Activated B cell treated with CpG ODN at 0.5 μM for 24 hours (primary cell): ENCODE results near the gene CLCA1. TPM values are rescaled to one million over a fixed set of nuclear protein-coding genes. Genes with fewer than 3 reads are reported as not detected.

Experiments
- ATAC-seq: fragments of 200-7000 bp; cut with Tn5 transposase; one replicate; pipeline ENCODE4 v1.10.0; 2021; ENCODE audit warnings: low read depth, mild to moderate bottlenecking, moderate library complexity
- CTCF ChIA-PET: fragments of 350-600 bp; sonication (Branson Sonifier 250); formaldehyde crosslinking; loops from one replicate; lab custom pipeline; 2021; ENCODE audit warnings: antibody characterized with exemption; lab: Charles Lee
- POLR2A ChIA-PET: fragments of 350-600 bp; sonication (Branson Sonifier 250); formaldehyde crosslinking; loops from one replicate; lab custom pipeline; 2021; ENCODE audit warnings: antibody characterized with exemption; lab: Charles Lee
- DNase-seq: peaks from one replicate; pipeline ENCODE4 v3.0.0; 2022
- H3K27ac Mint-ChIP-seq: one replicate; pipeline ENCODE4 v1.8.0; 2020; ENCODE audit warnings: mixed read lengths
- H3K27me3 Mint-ChIP-seq: one replicate; pipeline ENCODE4 v1.8.0; 2021; ENCODE audit warnings: mixed read lengths
- H3K36me3 Mint-ChIP-seq: one replicate; pipeline ENCODE4 v1.8.0; 2021; ENCODE audit warnings: low read depth, mixed read lengths
- H3K4me1 Mint-ChIP-seq: one replicate; pipeline ENCODE4 v1.8.0; 2021; ENCODE audit warnings: mixed read lengths
- H3K4me3 Mint-ChIP-seq: one replicate; pipeline ENCODE4 v1.8.0; 2020; ENCODE audit warnings: mild to moderate bottlenecking, mixed read lengths
- H3K9me3 Mint-ChIP-seq: one replicate; pipeline ENCODE4 v1.8.0; 2020; ENCODE audit warnings: mixed read lengths
- CTCF ChIP-seq: fragments of 200-600 bp; IDR thresholded peaks from one replicate; pipeline ENCODE4 v1.8.0; 2022; ENCODE audit warnings: antibody characterized with exemption, mild to moderate bottlenecking
- intact Hi-C: fragments of 100-400 bp; cut with micrococcal nuclease; formaldehyde crosslinking; loops from one replicate; pipeline ENCODE4 v1.15.1; 2024
- total RNA-seq: library from RNA; stranded (reverse); gene quantifications from 2 replicates; pipeline ENCODE4 v1.2.3, GENCODE V29; 2022

Gene CLCA1
- total RNA-seq, 1 donor from 2014 or later = not detected

DNA sequence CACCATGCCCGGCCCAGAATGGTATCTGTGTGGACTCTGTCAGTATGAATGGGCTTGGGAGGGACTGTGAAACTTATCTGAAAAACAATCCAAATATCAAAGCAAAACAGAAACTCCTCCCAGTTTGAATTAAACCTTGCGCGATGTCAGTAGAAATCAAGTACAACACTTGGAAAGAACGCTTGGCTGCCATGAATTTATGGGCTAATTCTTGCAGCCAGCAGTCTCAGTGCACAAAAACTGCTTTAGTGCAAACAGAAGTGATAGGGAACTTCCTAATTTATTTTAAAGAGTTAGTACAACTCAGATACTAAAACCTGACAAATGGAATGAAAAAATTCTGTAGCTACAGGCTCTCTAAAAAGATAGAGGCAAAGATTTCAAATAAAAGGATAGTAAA, 8.5 kb downstream of the CLCA1 start:
- CTCF ChIA-PET = interaction anchor here (2.1 kb wide), 1 partner anchor 28 kb away, joined by 5 read pairs; no protein-coding TSS in a partner anchor
- Mint-ChIP-seq H3K4me1 (no peaks in the 10 kb centered on the region), H3K9me3 (no peaks in the 10 kb centered on the region), H3K36me3 (no peaks in the 10 kb centered on the region), H3K27ac (no peak overlapping the region), H3K27me3 (peaks cover 2% of the 10 kb centered on the region), H3K4me3 (no peak overlapping the region)
- DNase-seq = no peak
- TF ChIP-seq CTCF = no peak
- POLR2A ChIA-PET = no interaction called here
- no peak for ATAC-seq
- intact Hi-C loops = loop anchor here (10.0 kb wide), 1 partner anchor 608 kb away; no protein-coding TSS in a partner anchor

DNA sequence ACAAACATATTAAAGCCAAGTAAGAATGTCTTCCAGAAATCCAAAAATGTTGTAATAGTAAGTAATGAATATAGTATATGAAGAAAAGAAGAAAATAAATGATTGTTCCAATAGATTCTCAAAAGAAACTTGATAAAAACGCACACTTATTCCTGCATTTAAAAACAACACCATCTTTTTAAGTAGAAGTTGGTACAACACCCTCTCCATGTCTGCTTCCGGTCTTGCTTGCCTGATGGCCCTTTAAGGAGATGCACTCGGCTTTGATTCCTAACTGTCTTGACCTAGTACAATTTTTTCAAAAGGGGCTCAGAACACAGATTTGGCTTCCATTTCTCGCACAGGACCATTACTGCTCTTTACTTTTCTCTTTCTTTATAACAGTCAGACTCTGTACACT, 9.0 kb downstream of the CLCA1 start:
- no peak for ATAC-seq
- Mint-ChIP-seq H3K27me3 (no peaks in the 10 kb centered on the region), H3K9me3 (no peaks in the 10 kb centered on the region), H3K4me3 (no peak overlapping the region), H3K4me1 (no peaks in the 10 kb centered on the region), H3K27ac (no peak overlapping the region), H3K36me3 (no peaks in the 10 kb centered on the region)
- ChIA-PET CTCF (no interaction called here), POLR2A (no interaction called here)
- intact Hi-C loops = loop anchor here (10.0 kb wide), 1 partner anchor 607 kb away; no protein-coding TSS in a partner anchor
- no peak for TF ChIP-seq CTCF
- DNase-seq = no peak

- POLR2A ChIA-PET = no interaction called here
- no peak overlapping the region for H3K4me3 Mint-ChIP-seq
- H3K27ac Mint-ChIP-seq = no peak overlapping the region
- no peak for TF ChIP-seq CTCF
- ATAC-seq (no peak), DNase-seq (no peak)
- no peaks in the 10 kb centered on the region for H3K4me1 Mint-ChIP-seq
- no peaks in the 10 kb centered on the region for H3K9me3 Mint-ChIP-seq
- CTCF ChIA-PET = no interaction called here
- no peaks in the 10 kb centered on the region for H3K36me3 Mint-ChIP-seq
- intact Hi-C loops = loop anchor here (10.0 kb wide), 1 partner anchor 606 kb away; no protein-coding TSS in a partner anchor
- no peaks in the 10 kb centered on the region for H3K27me3 Mint-ChIP-seq
Observed at GRCh38 chr1:86478416-86479156, 9.9 kb downstream of the CLCA1 start.

DNA sequence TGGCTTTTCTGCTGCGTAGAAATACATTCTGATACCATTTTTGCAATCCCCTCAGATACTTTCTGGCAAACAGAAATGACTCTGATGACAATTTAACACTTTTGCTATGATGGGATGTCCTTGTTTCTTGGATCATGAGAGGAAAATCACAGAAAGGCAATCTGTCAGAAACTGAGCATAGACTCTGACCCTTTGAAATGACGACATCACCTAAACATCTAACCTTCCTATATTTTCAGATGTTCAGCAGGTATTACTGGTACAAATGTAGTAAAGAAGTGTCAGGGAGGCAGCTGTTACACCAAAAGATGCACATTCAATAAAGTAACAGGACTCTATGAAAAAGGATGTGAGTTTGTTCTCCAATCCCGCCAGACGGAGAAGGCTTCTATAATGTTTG, 13.2 kb downstream of the CLCA1 start:
- DNase-seq (no peak), ATAC-seq (no peak)
- CTCF ChIA-PET = no interaction called here
- H3K27ac Mint-ChIP-seq = no peak overlapping the region
- H3K4me1 Mint-ChIP-seq = no peaks in the 10 kb centered on the region
- no peaks in the 10 kb centered on the region for H3K9me3 Mint-ChIP-seq
- POLR2A ChIA-PET = no interaction called here
- intact Hi-C loops = no loop called here
- H3K36me3 Mint-ChIP-seq = no peaks in the 10 kb centered on the region
- no peak for TF ChIP-seq CTCF
- no peaks in the 10 kb centered on the region for H3K27me3 Mint-ChIP-seq
- H3K4me3 Mint-ChIP-seq = no peak overlapping the region

- intact Hi-C loops = no loop called here
- DNase-seq (no peak), ATAC-seq (no peak)
- no peak overlapping the region for H3K4me3 Mint-ChIP-seq
- H3K36me3 Mint-ChIP-seq = no peaks in the 10 kb centered on the region
- no peak overlapping the region for H3K27ac Mint-ChIP-seq
- no peak for TF ChIP-seq CTCF
- peaks cover 5% of the 10 kb centered on the region for H3K27me3 Mint-ChIP-seq
- no peaks in the 10 kb centered on the region for H3K4me1 Mint-ChIP-seq
- no peaks in the 10 kb centered on the region for H3K9me3 Mint-ChIP-seq
- ChIA-PET CTCF (interaction anchor here (2.9 kb wide), 1 partner anchor 13 kb away, joined by 9 read pairs; no protein-coding TSS in a partner anchor), POLR2A (no interaction called here)
Observed at GRCh38 chr1:86487131-86487810, 18.5 kb downstream of the CLCA1 start.
